HG02588 (cell line): ENCODE results near the gene PDE3B.
"Not testable (repeated sequence)": the region's sequence is repeated elsewhere in the genome, so short reads cannot be mapped to it uniquely, and the experiment has no call there.

Experiments
- ATAC-seq: cut with Tn5 transposase; IDR thresholded peaks from one replicate; pipeline ENCODE4 v1.9.1; 2021; ENCODE audit warnings: mild to moderate bottlenecking, moderate library complexity; ENCODE audit not compliant: unreplicated experiment

PDE3B gene

GRCh38 chr11:14741195-14741594, 97.6 kb downstream of the PDE3B start:
- ATAC-seq = no peak

GRCh38 chr11:14742849-14743559, 99.4 kb downstream of the PDE3B start:
- no peak for ATAC-seq

GRCh38 chr11:14743667-14744066, 100.1 kb downstream of the PDE3B start:
- not testable (repeated sequence) for ATAC-seq

- ATAC-seq = no peak
Measured at GRCh38 chr11:14746857-14747395, 103.3 kb downstream of the PDE3B start.

- no peak for ATAC-seq
Measured at GRCh38 chr11:14748090-14748489, 104.5 kb downstream of the PDE3B start.

GRCh38 chr11:14750911-14751310, 107.3 kb downstream of the PDE3B start:
- no peak for ATAC-seq

- no peak for ATAC-seq
Measured at GRCh38 chr11:14751975-14752407, 108.4 kb downstream of the PDE3B start.

- ATAC-seq = no peak
Measured at GRCh38 chr11:14755140-14755539, 111.5 kb downstream of the PDE3B start.

GRCh38 chr11:14756349-14756748, 112.7 kb downstream of the PDE3B start:
- no peak for ATAC-seq

- not testable (repeated sequence) for ATAC-seq
Measured at GRCh38 chr11:14759300-14760012, 115.9 kb downstream of the PDE3B start.

GRCh38 chr11:14764179-14764578, 120.6 kb downstream of the PDE3B start:
- no peak for ATAC-seq

GRCh38 chr11:14764579-14765527, 121.2 kb downstream of the PDE3B start:
- ATAC-seq = peak; percentile 88

- no peak for ATAC-seq
Measured at GRCh38 chr11:14766585-14766984, 123.0 kb downstream of the PDE3B start.

GRCh38 chr11:14768526-14769188, 125.1 kb downstream of the PDE3B start:
- ATAC-seq = peak; percentile 53

- ATAC-seq = no peak
Measured at GRCh38 chr11:14773755-14774154, 130.2 kb downstream of the PDE3B start.

GRCh38 chr11:14774721-14775120, 131.1 kb downstream of the PDE3B start:
- no peak for ATAC-seq

- no peak for ATAC-seq
Measured at GRCh38 chr11:14775897-14776296, 132.3 kb downstream of the PDE3B start.

GRCh38 chr11:14778460-14778859, 134.9 kb downstream of the PDE3B start:
- not testable (repeated sequence) for ATAC-seq

- no peak for ATAC-seq
Measured at GRCh38 chr11:14783788-14784187, 140.2 kb downstream of the PDE3B start.

- ATAC-seq = no peak
Measured at GRCh38 chr11:14784230-14784629, 140.6 kb downstream of the PDE3B start.
